Activated CD4-positive, alpha-beta T cell treated with anti-CD3 and anti-CD28 coated beads, Interleukin-2, Interleukin-4, amounts not matched to agents 100 ng/mL and 50 ng/mL, durations not matched to agents 16 hours and 8 hours (primary cell): ENCODE results near the gene SPDYE16.
"Not testable (repeated sequence)": the region's sequence is repeated elsewhere in the genome, so short reads cannot be mapped to it uniquely, and the experiment has no call there.

Experiments
- DNase-seq: peaks from one replicate; pipeline ENCODE4 v3.0.0-alpha.2; 2020; ENCODE audit warnings: low spot score

SPDYE16 gene, protein sequence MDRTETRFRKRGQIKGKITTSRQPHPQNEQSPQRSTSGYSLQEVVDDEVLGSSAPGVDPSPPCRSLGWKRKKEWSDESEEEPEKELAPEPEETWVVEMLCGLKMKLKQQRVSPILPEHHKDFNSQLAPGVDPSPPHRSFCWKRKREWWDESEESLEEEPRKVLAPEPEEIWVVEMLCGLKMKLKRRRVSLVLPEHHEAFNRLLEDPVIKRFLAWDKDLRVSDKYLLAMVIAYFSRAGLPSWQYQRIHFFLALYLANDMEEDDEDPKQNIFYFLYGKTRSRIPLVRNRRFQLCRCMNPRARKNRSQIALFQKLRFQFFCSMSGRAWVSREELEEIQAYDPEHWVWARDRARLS

DNA sequence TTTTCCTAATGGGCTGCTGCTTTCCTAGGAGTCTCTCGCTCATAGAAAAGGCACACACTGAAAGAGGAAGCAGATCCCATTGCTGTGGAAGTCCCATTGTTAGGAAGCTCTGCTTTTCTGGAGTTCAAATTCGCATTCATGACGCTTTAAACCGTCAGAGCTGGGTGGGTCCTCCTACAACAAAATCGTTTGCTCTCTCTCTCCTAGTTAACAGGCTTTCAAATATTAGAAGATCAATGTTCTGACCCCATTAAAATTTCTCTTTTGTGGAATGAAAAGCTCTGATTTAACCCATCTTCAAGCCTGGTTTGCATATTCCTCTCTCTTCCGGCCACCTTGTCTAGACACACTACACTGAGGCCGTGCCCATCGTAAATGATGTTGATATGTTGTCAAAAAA lies at the start of gene SPDYE16:
TSS of gene SPDYE16 (minus strand) at position 101 of the 400 bp plus-strand sequence. CDS start 1,838 bp downstream, outside the sequence.
- not testable (repeated sequence) for DNase-seq

DNA sequence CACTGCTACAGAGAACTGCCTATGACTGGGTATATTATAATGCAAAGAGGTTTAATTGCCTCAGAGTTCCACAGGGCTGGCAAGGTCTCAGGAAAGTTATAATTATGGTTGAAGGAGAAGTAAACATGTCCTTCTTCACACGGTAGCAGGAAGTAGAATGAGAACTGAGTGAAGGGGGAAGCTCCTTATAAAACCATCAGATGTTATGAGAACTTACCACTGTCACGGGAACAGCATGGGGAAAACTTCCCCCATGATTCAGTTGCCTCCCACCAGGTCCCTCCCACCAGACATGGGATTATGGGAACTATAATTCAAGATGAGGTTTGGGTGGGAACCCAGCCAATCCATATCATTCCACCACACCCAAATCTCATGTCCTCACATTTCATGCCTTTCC lies 49.6 kb upstream of the SPDYE16 start:
- DNase-seq, result not testable (repeated sequence)

DNA sequence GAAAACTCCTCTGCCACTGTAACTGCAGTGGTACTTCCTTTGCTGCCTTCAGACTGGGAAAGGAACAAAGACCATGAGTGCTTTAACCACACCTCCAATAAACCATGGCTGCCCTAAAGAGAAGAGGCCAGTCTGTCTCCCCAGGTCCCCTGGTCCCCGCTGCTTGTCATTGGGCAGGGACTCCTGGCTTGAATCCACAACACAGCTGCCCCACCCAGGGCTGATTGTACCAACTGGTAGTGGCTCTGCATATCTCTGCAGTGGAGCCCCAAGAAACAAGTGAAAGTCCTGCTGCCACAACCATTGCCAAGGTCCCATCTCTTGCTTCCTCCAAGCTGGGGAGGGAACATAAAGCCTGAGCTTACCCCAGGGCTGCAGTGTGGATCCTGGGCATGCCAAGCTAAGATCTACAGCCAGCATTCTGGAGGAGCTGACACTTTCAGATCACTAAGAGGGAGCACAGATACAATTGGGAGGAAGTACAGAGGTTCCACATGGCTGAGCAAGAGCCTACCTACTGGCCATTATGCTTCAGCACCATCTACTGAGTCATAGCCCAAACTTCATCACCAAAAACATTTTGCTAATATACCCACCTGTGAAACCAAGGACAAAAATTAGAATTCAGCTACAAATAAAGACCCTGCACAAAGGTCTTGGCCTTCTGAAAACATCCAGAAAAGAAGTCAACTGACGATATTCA lies 48.7 kb upstream of the SPDYE16 start:
- DNase-seq, result not testable (repeated sequence)

DNA sequence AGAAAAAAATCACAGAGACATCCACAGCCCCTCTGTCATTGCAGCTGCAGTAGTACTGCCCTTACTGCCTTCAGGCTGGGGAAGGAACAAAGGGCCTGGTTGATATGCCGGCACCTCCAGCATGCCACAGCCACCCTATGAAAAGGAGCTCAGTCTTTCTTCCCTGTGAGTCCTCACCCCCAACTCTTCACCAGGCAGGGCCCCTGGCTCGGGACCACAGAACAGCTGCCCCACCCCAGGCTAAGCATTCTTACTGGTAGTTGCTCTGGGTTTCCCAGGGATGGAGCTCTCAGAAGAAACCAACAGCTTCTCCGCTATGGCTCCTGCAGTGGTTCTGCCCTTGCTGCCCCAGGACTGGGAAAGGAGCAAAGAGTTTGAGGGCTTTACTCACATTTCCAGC lies 47.9 kb upstream of the SPDYE16 start:
- not testable (repeated sequence) for DNase-seq

DNA sequence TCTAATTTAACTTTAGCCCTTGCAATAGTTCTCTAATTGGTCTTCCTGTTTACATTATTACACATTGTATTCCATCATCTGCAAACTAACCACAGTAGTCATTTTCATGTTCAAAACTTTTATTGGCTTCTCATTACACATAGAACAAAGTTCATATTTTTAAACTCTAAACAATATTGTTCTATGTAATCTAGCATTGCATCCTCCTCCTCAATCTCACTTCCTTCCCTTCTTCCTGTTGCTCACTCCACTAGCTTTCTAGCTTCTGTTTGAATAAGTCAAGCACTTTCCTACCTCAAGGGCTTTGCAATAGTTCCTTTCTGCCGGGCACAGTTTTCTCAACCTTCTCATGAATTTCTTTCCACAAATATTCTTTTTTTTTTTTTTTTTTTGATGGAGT lies 45.5 kb upstream of the SPDYE16 start:
- not testable (repeated sequence) for DNase-seq

DNA sequence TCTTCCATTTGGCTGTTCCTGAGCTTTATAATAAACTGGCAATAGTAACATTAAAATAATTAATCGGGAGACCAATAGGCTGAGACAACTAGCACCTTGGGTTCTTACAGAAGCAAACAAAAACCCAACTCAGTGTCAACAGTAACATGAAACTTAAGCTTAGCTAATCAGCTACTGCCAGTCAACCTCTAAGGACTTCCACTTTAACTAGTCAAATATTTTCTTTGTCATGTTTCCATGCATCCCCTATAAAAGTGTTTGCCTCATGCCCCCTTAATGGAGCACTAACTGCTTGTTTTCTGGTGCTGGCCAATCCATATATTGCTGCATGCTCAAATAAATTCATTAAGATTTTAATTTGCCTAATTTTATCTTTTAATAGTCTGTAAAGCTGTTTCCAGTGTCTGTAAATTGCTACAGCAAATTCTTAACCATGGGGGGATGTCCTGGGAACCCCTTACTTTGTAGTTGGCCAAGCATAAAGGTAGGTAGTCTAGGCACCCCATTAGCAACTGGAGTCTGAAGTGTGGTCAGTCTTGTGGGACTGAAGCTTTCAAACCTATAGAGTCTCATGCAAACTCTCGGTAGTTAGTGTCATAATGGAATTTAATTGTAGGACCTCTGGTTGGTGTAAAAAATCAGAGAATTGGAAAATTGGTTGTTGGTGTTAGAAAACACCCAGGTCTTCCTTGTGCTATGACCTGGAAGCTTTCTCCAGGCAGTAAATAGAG lies 43.7 kb upstream of the SPDYE16 start:
- not testable (repeated sequence) for DNase-seq

DNA sequence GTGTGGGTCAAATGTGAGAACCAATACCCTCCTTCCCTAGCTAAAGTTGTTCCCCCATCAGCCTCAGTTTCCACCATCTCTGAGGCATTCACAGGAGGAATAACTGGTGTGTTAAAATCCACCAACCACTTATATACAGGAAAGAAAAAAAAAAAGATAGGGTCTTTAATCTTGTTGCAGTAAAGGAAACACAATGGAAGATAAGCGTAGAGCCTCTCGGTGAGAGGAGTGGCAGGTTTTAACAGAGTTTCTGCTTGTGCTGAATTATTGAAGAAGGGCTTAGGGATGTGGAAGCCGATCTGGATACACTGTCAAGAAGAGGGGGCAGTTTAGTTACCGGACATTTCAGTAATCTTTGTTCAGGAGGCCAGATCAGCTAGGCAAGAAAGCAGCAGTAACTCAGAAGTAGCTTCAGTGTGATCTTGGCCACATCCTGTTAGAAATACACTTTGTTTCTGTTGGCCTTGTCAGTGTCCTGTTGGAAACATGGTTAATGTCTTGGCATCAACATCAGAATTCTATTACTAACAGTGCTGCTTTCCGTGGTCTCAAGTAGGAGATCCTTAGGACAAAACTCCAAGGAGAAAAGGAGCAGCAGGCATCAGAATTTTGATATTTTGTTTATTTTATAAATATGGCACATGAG lies 40.7 kb upstream of the SPDYE16 start:
- DNase-seq, result not testable (repeated sequence)

DNA sequence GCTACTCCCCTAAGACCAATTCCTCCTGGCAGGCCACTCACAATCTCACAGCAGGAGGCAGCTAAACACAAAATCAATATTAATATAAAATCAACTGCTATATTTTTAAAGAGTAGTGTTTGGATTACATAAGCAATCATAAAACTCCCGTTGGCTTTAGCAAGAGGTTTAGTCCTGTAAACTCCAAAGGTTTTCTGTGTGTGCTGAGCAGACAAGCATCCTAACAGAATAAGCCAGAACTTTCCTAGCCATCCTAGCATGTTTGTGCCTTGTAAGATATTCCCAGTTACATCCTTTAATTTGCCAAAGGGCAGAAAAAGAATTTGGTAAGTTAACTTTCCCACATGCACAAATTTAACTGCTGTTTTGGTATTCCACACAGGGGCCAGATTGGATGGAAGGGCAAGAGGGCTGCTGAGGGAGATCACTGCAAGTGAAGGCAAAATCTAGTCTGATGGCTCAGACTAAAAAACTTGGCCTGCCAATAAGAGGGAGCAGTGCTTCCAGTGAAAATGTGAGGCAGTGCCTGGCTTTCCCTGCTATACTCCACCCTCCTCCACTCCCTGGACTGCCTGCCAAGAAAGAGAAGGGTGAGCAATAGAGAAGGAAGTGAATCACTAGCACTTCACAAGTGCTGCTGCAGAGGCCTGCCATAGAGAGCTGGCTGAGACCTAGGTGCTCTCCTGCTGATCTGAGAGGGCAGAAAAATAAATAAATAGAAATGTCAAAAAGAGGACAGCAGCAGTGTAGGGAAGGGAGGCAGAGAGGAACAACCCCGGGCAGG lies 39.9 kb upstream of the SPDYE16 start:
- not testable (repeated sequence) for DNase-seq

DNA sequence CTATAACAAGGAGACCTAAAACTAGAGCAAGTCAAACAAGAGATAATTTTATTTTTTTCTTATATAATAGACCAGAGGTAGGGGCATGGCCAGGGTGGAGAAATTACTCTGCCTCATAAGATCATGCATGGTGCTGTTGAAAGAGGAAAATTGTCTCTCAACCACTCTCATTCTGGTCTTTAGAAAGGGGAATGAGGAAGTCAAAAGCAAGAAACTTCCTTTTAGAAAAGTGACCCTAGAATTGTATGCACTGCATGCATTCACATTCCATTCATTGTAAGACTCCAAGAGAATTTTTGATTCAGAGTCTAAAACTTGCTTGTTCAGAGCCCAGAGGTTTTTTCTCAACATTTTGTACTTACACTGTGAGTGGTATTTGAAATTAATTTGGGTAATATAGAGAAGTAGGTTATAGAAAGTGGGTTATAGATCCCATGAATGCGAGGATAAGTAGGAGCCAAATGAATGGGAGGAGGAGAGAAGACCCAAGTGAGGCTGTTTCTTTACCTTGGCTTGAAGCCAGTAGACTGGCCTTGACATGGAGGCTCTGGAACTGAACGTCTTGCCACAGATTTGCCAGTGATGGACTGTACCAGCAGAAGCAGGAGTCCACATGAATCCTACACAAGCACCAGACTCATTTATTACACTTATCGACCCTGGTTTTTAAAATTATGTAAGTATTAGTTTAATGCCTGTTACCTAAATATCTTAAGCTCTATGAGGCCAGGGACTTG lies 33.0 kb upstream of the SPDYE16 start:
- not testable (repeated sequence) for DNase-seq

DNA sequence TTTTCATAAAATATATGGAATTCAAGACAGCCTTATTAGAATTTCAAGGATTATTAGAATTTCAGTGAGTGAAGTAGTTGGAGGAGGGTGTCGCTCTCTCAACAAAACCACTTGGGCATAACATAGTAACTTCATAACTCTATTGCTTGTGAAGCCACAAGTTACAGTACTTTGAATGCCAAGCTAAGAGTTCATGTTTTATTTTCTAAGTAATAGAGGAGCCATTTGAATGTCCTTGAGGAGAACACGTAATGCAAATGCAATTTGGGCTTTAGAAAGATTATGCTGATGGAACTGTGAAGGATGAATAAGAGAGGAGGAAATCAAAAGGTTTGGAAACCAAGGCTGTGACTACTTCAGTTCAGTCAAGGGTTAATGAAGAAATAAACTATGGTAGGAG lies 32.3 kb upstream of the SPDYE16 start:
- DNase-seq, result not testable (repeated sequence)

DNA sequence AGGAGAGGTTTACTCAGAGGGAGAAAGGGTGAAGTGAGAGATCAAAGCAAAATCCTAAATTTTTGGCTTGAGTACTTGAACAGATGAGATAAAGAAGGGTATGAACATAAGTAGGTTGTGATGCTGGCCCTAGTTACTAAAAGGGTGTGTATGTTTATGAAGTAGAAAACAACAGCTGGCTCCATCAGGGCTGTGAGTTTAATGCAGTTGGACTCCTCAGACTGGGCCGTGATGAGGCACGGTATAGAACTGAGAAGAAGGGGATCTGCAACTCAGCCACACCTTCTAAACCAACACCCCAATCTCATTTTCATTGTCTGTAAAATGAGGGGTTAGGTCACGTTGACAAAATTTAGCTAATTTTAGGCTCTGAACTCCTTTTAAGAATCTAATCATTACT lies 29.2 kb upstream of the SPDYE16 start:
- DNase-seq, result not testable (repeated sequence)

DNA sequence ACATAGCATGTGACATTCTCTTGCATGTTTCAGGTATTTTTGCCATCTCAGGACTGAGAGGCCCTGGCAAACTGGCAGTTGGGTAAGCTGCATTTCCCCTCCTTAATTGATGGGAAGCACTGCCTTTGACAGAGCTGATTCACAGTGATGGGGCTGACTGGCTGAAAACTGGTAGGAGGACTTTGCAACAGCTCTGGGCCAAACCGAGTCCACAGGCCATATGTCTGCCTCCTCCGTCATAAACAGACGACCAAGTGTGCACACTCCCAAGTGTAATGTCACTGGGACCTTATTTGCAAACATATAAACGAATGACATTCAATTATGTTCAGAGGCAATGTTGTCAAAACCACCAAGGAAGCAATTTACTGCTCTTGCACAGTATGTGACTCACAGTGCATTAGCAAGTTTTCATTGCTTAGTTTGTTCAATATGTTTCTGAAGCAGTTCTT lies 27.3 kb upstream of the SPDYE16 start:
- not testable (repeated sequence) for DNase-seq

DNA sequence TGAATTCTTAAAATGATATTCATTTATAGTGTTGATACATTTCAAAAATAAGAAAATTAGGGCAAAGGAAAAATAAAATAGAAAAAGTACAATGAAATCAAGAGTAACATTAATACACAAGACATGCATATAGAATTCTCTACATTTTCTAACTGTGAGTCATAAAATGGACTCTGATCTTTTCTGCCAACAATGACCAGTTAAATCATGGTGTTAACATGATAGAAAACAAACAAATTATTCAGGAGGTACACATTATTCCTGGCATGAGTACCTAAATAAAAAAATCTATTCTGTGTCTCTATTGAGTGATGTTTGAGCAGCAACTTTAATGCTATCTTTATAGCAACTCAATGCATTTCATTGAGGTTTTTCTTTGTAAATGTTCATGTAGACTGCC lies 25.6 kb upstream of the SPDYE16 start:
- DNase-seq, result not testable (repeated sequence)

DNA sequence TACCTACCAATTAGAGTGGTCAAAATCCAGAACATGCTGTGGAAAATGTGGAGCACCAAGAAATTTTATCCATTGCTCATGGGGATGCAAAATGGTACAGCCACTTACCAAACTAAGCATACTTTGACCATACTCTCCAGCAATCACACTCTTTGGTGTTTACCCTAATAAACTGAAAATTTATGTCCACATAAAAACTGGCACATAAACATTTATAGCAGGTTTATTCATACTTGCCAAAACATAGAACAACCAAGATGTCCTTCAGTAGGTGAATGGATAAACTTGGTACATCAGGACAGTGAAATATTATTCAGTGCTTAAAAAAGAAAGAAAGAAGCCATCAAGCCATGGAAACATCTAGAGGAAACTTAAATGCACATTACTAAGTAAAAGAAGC lies 24.7 kb upstream of the SPDYE16 start:
- not testable (repeated sequence) for DNase-seq

DNA sequence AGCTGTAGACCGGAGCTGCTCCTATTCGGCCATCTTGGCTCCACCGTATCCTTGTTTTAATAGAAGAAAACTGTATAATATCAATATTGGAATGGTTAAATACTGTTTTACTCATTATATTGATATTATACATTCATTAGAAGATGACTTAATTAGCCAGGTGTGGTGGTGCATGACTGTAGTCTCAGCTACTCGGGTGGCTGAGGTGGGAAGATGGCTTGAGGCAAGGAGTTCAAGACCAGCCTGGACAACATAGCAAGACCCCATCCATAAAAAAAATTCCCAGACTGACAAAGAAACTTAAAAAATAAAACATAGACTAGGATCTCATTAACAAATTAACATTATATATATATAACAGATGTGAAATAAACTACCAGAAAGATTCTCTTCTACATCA lies 24.2 kb upstream of the SPDYE16 start:
- DNase-seq, result not testable (repeated sequence)

DNA sequence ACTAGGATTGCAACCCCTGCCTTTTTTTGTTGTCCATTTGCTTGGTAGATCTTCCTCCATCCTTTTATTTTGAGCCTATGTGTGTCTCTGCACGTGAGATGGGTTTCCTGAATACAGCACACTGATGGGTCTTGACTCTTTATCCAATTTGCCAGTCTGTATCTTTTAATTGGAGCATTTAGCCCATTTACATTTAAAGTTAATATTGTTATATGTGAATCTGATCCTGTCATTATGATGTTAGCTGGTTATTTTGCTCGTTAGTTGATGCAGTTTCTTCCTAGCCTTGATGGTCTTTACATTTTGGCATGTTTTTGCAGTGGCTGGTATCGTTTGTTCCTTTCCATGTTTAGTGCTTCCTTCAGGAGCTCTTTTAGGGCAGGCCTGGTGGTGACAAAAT lies 21.9 kb upstream of the SPDYE16 start:
- DNase-seq, result not testable (repeated sequence)

DNA sequence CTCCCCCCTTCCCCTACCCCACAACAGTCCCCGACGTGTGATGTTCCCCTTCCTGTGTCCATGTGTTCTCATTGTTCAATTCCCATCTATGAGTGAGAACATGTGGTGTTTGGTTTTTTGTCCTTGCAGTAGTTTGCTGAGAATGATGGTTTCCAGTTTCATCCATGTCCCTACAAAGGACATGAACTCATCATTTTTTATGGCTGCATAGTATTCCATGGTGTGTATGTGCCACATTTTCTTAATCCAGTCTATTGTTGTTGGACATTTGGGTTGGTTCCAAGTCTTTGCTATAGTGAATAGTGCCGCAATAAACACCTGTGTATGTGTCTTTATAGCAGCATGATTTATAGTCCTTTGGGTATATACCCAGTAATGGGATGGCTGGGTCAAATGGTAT lies 18.2 kb upstream of the SPDYE16 start:
- not testable (repeated sequence) for DNase-seq

DNA sequence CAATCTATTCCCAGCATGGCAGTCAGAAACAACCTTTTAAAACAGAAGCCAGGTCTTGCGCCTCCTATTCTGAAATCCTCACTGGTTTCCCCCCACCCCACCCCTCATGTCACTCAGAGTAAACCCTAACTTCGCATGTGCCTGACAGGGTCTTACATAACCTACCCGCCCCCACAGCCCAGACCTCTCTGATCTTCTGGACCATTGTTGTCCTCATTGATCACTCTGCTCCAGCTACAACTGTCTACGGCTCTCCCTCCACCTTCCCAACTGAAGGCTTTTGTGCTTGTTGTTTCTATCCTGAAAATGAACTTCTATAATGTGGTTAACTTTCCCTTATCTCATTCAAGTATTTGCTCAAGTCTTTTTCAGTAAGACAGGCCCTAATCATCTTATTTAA lies 17.1 kb upstream of the SPDYE16 start:
- not testable (repeated sequence) for DNase-seq

DNA sequence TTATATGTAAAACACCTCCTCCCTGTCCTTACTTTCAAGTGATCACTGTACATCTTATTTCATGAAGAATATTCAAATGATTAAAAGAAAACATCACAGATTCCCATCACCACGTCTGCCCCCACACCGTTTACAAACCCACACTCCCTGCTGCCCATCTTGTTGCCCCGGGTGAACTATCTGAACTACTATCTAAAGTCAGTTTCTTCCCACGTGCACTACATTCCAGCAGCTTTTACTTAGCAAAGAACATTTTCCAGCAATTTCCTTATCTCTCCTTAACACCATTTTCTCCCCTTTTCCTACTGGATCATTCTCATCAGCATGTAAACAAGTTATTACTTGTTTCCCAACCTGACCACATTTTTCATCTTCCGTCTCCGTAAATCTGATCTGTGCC lies 16.6 kb upstream of the SPDYE16 start:
- DNase-seq, result not testable (repeated sequence)

DNA sequence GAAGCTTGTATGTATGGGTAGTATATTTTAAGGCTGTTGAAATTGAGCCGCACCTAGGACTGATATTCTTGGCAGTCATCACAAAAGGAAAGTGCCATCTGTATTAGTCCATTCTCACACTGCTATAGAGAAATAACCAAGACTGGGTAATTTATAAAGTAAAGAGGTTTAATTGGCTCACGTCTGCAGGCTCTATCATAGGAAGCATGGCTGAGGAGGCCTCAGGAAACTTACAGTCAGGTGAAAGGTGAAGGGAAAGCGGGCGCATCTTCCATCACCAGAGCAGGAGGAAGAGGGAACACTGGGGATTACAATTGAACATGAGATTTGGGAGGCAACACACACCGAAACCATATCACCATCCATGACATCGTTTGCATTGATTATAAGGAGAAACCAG lies 8.9 kb upstream of the SPDYE16 start:
- DNase-seq, result not testable (repeated sequence)
